Left lung (tissue), 10 donors: ENCODE results near the gene FAM151A. TPM values are rescaled to one million over a fixed set of nuclear protein-coding genes. Genes with fewer than 3 reads are reported as not detected.

Experiments used
- ATAC-seq: fragments of 200-7000 bp; cut with Tn5 transposase; one replicate; pipeline ENCODE4 v1.9.1; 2020; ENCODE audit warnings: moderate library complexity
- DNase-seq, 4 donors: peaks; one replicate each; pipeline ENCODE4 v3.0.0-alpha.2; 2013 to 2020
- H3K27ac ChIP-seq, 2 donors: fragments of 200-600 bp; sonication (generic) in 1 of 2; one replicate each; pipeline versions ENCODE4 v1.5.0 to v1.8.0; 2020 to 2021
- H3K27me3 ChIP-seq, 2 donors: fragments of 200-600 bp; sonication (generic) in 1 of 2; one replicate each; pipeline versions ENCODE4 v1.5.0 to v1.8.0; 2020 to 2021
- H3K36me3 ChIP-seq, 2 donors: fragments of 200-600 bp; sonication (generic) in 1 of 2; one replicate each; pipeline versions ENCODE4 v1.5.0 to v1.8.0; 2020 to 2021
- H3K4me1 ChIP-seq, 2 donors: fragments of 200-600 bp; one replicate each; pipeline ENCODE4 v1.8.0; 2021
- H3K4me3 ChIP-seq, 2 donors: fragments of 200-600 bp; sonication (generic) in 1 of 2; one replicate each; pipeline versions ENCODE4 v1.5.0 to v1.8.0; 2020 to 2021; ENCODE audit warnings: mild to moderate bottlenecking in 1 of 2
- H3K9me3 ChIP-seq, 2 donors: fragments of 200-600 bp; sonication (generic) in 1 of 2; one replicate each; pipeline versions ENCODE4 v1.5.0 to v1.8.0; 2020 to 2021
- CTCF ChIP-seq, 2 donors: fragments of 200-600 bp; sonication (generic) in 1 of 2; IDR thresholded peaks; one replicate each; pipeline versions ENCODE4 v1.5.0 to v1.8.0; 2021; ENCODE audit warnings: antibody characterized with exemption in 2 of 2
- intact Hi-C, 2 donors: fragments of 100-400 bp; cut with DNase I; formaldehyde crosslinking; loops; one replicate each; pipeline versions ENCODE4 v1.11.2 to v1.14.2; 2022
- polyA plus RNA-seq, 6 donors: library from polyadenylated mRNA; unstranded; fragments of 120-200 nt; gene quantifications; one replicate each; pipeline ENCODE4 v1.2.1, GENCODE V29; 2013; ENCODE audit not compliant: insufficient read length in 6 of 6
- total RNA-seq, 2 donors: library from RNA; stranded (reverse); fragmentation: NEBNext Ultra II Directional; extraction: Animal tissue kit (Norgen Biotek cat#: 25700); gene quantifications; one replicate each; pipeline ENCODE4 v1.2.1, GENCODE V29; 2021
- donor health status: DM: no; HTN: yes; CAD: no.
- donor health status: DM: no; HTN: no; CAD: no.

FAM151A gene
- total and polyA plus RNA-seq, 8 donors: 0.44 to 1.4 (median 0.67) TPM; not detected in 2

- Histone ChIP-seq H3K27ac (no peak overlapping the region), H3K9me3 (no peaks in the 10 kb centered on the region), H3K36me3 (no peaks in the 10 kb centered on the region), H3K4me3 (no peak overlapping the region), H3K27me3 (no peaks in the 10 kb centered on the region), H3K4me1 (peaks cover 0 to 7% of the 10 kb centered on the region in 2 donors)
- TF ChIP-seq CTCF (IDR thresholded peaks at IDR 0.05): no peak
- ATAC-seq (peak; percentile 46), DNase-seq (no peak)
- intact Hi-C loops: no loop called here
These were observed 28.8 kb upstream of the FAM151A start for GRCh38 chr1:54652168-54652567.

- Histone ChIP-seq H3K4me1 (peaks cover 0 to 7% of the 10 kb centered on the region in 2 donors), H3K4me3 (no peak overlapping the region), H3K27ac (no peak overlapping the region), H3K9me3 (no peaks in the 10 kb centered on the region), H3K27me3 (no peaks in the 10 kb centered on the region), H3K36me3 (no peaks in the 10 kb centered on the region)
- intact Hi-C loops: no loop called here
- DNase-seq (no peak), ATAC-seq (no peak)
- TF ChIP-seq CTCF (IDR thresholded peaks at IDR 0.05): no peak
These were observed 28.3 kb upstream of the FAM151A start for GRCh38 chr1:54651608-54652007.

DNA sequence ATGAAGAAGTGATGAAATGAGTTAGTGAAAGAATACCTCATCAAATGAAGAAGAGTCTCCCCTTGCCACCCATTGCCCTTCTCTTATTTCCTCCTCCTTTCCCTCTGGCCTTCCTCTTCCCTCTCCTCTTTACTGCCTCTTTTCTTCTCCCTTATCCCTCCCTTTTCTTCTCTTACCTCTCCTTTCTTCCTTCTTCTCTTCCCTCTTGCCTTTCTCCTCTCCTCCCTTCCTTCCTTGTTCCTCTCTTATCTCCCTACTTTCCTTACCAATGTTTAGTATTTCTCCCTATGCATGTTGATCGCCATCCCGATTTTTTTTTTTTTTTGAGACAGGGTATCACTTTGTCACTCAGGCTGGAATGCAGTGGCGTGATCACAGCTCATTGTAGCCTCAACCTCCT is 27.1 kb upstream of the FAM151A start:
- TF ChIP-seq CTCF (IDR thresholded peaks at IDR 0.05): no peak
- H3K27ac ChIP-seq: no peak overlapping the region
- H3K4me3 ChIP-seq: no peak overlapping the region

DNA sequence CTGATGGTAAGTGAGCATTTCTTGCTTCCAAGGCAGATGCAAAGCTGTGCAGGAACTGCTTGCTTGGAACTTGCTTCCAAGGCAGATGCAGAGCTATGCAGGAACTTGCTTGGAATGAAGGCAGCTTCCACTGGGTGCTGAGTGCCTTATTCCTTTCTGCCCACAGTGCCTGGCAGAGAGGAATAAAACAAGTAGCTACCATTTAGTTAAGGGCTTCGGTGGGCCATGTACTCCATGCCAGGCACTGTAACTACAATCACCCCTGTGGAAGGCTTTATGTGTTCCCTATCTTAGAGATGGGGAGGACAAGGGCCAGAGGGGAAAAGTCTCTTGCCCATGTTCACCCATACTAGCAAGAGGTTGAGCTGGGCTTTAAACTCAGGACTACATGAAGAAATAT is 26.6 kb upstream of the FAM151A start:
- TF ChIP-seq CTCF (IDR thresholded peaks at IDR 0.05): no peak
- ATAC-seq (no peak), DNase-seq (no peak)
- Histone ChIP-seq H3K36me3 (no peaks in the 10 kb centered on the region), H3K27me3 (no peaks in the 10 kb centered on the region), H3K4me3 (no peak overlapping the region), H3K9me3 (peaks cover 0 to 2% of the 10 kb centered on the region in 2 donors), H3K4me1 (peaks cover 0 to 7% of the 10 kb centered on the region in 2 donors), H3K27ac (no peak overlapping the region)
- intact Hi-C loops: no loop called here

More for the DNA sequence above, 27.1 kb upstream of the FAM151A start:
- intact Hi-C loops: no loop called here
- no peak for DNase-seq
- H3K4me1 ChIP-seq: peaks cover 0 to 7% of the 10 kb centered on the region in 2 donors
- ATAC-seq: no peak
- no peaks in the 10 kb centered on the region for H3K36me3 ChIP-seq
- H3K27me3 ChIP-seq: no peaks in the 10 kb centered on the region
- H3K9me3 ChIP-seq: no peaks in the 10 kb centered on the region

GRCh38 chr1:54649130-54649898 is 26.0 kb upstream of the FAM151A start:
- peaks cover 0 to 8% of the 10 kb centered on the region in 2 donors for H3K9me3 ChIP-seq
- TF ChIP-seq CTCF (IDR thresholded peaks at IDR 0.05): no peak

More at GRCh38 chr1:54649130-54649898, 26.0 kb upstream of the FAM151A start:
- intact Hi-C loops: no loop called here
- Histone ChIP-seq H3K27me3 (no peaks in the 10 kb centered on the region), H3K27ac (no peak overlapping the region), H3K4me1 (peaks cover 0 to 7% of the 10 kb centered on the region in 2 donors), H3K4me3 (no peak overlapping the region), H3K36me3 (no peaks in the 10 kb centered on the region)
- no peak for DNase-seq
- no peak for ATAC-seq
